ENCODE data around the gene RPL7L1.

GRCh38 chr6:42877695-42878094 lies 1.7 kb upstream of the RPL7L1 start:
- TF ChIP-seq CTCF (IDR thresholded peaks at IDR 0.05) (no peak), POLR2A (IDR thresholded peaks at IDR 0.05) (no peak)
